Peyer's patch (tissue), 4 donors: ENCODE data around the gene MEPCE. TPM values are rescaled to one million over a fixed set of nuclear protein-coding genes. Genes with fewer than 3 reads are reported as not detected.
"Not testable (repeated sequence)": the region's sequence is repeated elsewhere in the genome, so short reads cannot be mapped to it uniquely, and the experiment has no call there.

Experiments used
- DNase-seq, 3 donors: peaks; one replicate each; pipeline ENCODE4 v3.0.0-alpha.2; 2017 to 2019
- H3K27ac ChIP-seq, 4 donors: fragments of 200-600 bp; sonication (generic); one replicate each; pipeline ENCODE4 v1.5.1; 2016 to 2019
- H3K27me3 ChIP-seq, 2 donors: fragments of 200-600 bp; sonication (generic); one replicate each; pipeline ENCODE4 v1.5.1; 2019
- H3K36me3 ChIP-seq, 3 donors: fragments of 200-600 bp; sonication (generic); one replicate each; pipeline ENCODE4 v1.5.1; 2016 to 2019
- H3K4me1 ChIP-seq, 4 donors: fragments of 200-600 bp; sonication (generic); one replicate each; pipeline ENCODE4 v1.5.1; 2016 to 2019
- H3K4me3 ChIP-seq, 4 donors: fragments of 200-600 bp; sonication (generic); 1 replicate in 3 of 4; 2 replicates in 1 of 4; pipeline ENCODE4 v1.5.1; 2016 to 2019; ENCODE audit warnings: mild to moderate bottlenecking in 1 of 4
- H3K9me3 ChIP-seq, 4 donors: fragments of 200-600 bp; sonication (generic); one replicate each; pipeline ENCODE4 v1.5.1; 2016 to 2019; ENCODE audit warnings: mild to moderate bottlenecking in 1 of 4
- POLR2A ChIP-seq, 2 donors: fragments of 450-650 bp; IDR thresholded peaks; one replicate each; pipeline ENCODE4 v1.5.1; 2017; ENCODE audit warnings: antibody characterized with exemption in 2 of 2, mild to moderate bottlenecking in 2 of 2, moderate library complexity in 2 of 2
- total RNA-seq, 4 donors: library from RNA; depleted of rRNA; stranded (reverse); fragments of >200 nt; gene quantifications; one replicate each; pipeline ENCODE4 v1.1.0, GENCODE V29; 2016
- TF ChIP-seq, protein P1 (sequence below), 6 experiments: fragments of 450-650 bp in 4 of 6; fragments of 200-600 bp in 2 of 6; sonication (generic) in 1 of 6; IDR thresholded peaks; one replicate each; pipeline ENCODE4 v1.5.1; 2017 to 2019; ENCODE audit warnings: antibody characterized with exemption in 6 of 6, mild to moderate bottlenecking in 3 of 6, moderate library complexity in 1 of 6

Gene MEPCE
- total RNA-seq, 4 donors from 2014 or later = 17.3 to 46.3 (median 32.2) TPM

DNA sequence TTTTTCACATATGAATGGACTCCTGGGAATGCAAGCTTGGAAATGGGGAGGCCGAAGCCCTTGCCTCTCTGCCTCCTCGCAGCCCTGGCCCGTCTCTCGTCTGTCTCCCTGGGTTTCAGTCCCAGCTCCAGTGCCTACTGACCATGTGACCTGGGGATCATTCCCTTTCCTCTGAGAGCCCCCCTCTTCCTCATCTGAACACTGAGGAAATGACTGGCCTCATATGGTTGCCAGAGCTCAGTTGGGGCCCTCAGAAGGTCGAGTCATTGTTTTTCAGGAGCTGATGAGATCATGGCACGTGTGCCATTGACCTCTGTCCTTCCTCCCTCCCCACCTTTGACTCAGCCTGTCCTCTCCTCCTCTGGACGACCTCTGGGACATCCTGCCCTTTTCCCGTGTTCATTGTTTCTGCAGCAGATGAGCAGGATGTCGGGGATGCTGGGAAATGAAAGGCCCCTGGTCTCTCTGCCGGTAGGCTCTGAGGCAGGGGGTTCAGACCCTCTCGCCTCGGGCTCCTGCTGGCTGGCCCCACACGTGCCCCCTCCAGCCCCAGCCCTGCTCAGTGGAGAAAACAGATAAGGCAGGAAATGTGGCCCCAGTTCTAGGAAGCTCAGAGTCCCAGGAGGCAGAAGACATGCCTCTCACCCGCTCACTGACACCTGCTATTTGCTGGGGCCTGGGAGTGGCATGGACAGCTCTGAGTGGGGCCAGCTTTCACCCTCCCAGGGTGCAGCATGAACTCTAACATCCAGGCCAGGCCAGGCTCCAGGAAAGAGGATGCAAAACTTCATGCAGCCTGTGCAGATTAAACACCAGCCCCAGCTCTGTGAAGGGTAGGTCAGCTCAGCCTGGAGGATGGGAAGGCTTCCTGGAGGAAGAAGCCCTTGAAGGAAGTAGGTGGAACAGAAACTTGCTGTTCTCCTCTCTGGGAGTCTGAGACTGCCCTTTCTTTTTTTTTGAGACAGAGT is 15.0 kb downstream of the MEPCE start:
- Histone ChIP-seq H3K27me3 (no peaks in the 10 kb centered on the region), H3K36me3 (no peaks in the 10 kb centered on the region), H3K27ac (peak overlapping the region; percentile 32 to 68 (median 55)), H3K9me3 (no peaks in the 10 kb centered on the region), H3K4me1 (peaks cover 0 to 23% (median 6%) of the 10 kb centered on the region in 4 donors), H3K4me3 (no peak overlapping the region)
- TF ChIP-seq, protein P1, sequence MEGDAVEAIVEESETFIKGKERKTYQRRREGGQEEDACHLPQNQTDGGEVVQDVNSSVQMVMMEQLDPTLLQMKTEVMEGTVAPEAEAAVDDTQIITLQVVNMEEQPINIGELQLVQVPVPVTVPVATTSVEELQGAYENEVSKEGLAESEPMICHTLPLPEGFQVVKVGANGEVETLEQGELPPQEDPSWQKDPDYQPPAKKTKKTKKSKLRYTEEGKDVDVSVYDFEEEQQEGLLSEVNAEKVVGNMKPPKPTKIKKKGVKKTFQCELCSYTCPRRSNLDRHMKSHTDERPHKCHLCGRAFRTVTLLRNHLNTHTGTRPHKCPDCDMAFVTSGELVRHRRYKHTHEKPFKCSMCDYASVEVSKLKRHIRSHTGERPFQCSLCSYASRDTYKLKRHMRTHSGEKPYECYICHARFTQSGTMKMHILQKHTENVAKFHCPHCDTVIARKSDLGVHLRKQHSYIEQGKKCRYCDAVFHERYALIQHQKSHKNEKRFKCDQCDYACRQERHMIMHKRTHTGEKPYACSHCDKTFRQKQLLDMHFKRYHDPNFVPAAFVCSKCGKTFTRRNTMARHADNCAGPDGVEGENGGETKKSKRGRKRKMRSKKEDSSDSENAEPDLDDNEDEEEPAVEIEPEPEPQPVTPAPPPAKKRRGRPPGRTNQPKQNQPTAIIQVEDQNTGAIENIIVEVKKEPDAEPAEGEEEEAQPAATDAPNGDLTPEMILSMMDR (IDR thresholded peaks at IDR 0.05) = no peak
- DNase-seq = peak in 2 of 3 donors; percentile 65 to 79

DNA sequence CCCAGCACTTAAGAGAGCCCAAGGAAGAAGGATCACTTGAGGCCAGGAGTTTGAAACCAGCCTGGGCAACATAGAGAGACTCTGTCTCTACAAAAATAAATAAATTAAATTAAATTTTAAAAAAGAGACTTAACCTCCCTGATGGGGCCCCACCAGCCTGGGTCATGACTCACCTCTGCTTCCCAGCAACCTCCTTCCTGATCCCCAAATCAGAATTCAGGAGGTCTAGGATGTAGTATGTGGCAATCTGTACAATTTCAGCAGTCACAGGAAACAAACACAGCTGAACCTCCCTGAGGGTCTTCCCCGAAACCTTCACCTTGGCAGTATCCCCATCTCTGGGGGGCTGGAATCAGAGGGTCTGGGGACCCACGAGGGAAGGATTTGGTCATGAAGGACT is 16.4 kb downstream of the MEPCE start:
- H3K9me3 ChIP-seq = no peaks in the 10 kb centered on the region
- H3K27me3 ChIP-seq = no peaks in the 10 kb centered on the region
- peak in 1 of 3 donors; percentile 7 for DNase-seq
- H3K4me1 ChIP-seq = peaks cover 0 to 30% (median 10%) of the 10 kb centered on the region in 4 donors
- no peak overlapping the region for H3K27ac ChIP-seq
- H3K36me3 ChIP-seq = no peaks in the 10 kb centered on the region
- TF ChIP-seq, protein P1 (IDR thresholded peaks at IDR 0.05) = no peak
- no peak for TF ChIP-seq POLR2A (IDR thresholded peaks at IDR 0.05)
- H3K4me3 ChIP-seq = no peak overlapping the region

DNA sequence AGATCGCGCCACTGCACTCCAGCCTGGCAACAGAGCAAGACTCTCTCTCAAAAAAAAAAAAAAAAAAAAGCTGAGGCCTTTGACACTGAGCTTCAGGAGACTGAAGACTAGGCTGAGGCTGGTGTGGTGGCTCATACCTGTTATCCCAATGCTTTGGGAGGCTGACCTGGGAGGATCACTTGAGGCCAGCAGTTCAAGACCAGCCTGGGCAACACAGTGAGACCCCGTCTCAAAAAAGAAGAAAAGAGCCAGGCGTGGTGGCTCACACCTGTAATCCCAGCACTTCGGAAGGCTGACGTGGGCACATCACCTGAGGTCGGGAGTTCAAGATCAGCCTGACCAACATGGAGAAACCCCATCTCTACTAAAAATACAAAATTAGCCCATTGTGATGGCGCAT is 17.7 kb downstream of the MEPCE start:
- DNase-seq, H3K27me3 ChIP-seq: not testable (repeated sequence)

GRCh38 chr7:100449190-100449795 is 19.7 kb downstream of the MEPCE start:
- TF ChIP-seq, protein P1 (IDR thresholded peaks at IDR 0.05) = no peak
- Histone ChIP-seq H3K27ac (no peak overlapping the region), H3K4me3 (no peak overlapping the region), H3K4me1 (peaks cover 0 to 26% (median 10%) of the 10 kb centered on the region in 4 donors), H3K27me3 (no peaks in the 10 kb centered on the region), H3K9me3 (no peaks in the 10 kb centered on the region), H3K36me3 (no peaks in the 10 kb centered on the region)
- DNase-seq = no peak

More for the DNA sequence above, 17.7 kb downstream of the MEPCE start:
- not testable (repeated sequence) for H3K27ac ChIP-seq, H3K4me3 ChIP-seq, H3K36me3 ChIP-seq, H3K9me3 ChIP-seq
- H3K4me1 ChIP-seq = peaks cover 0 to 31% (median 10%) of the 10 kb centered on the region in 4 donors

- DNase-seq = no peak
- TF ChIP-seq, protein P1 (IDR thresholded peaks at IDR 0.05) = no peak
- TF ChIP-seq POLR2A (IDR thresholded peaks at IDR 0.05) = no peak
- no peak overlapping the region for H3K27ac ChIP-seq
- H3K27me3 ChIP-seq = no peaks in the 10 kb centered on the region
- H3K9me3 ChIP-seq = no peaks in the 10 kb centered on the region
- H3K4me1 ChIP-seq = peaks cover 0 to 11% (median 4%) of the 10 kb centered on the region in 4 donors
- H3K36me3 ChIP-seq = no peaks in the 10 kb centered on the region
- no peak overlapping the region for H3K4me3 ChIP-seq
These were observed 22.9 kb downstream of the MEPCE start for GRCh38 chr7:100452513-100452912.

GRCh38 chr7:100453854-100454253 is 24.2 kb downstream of the MEPCE start:
- not testable (repeated sequence) for H3K4me3 ChIP-seq, H3K27me3 ChIP-seq, H3K27ac ChIP-seq, DNase-seq, H3K36me3 ChIP-seq, H3K9me3 ChIP-seq
- peaks cover 0 to 11% (median 4%) of the 10 kb centered on the region in 4 donors for H3K4me1 ChIP-seq
